Measurements from ENCODE around the gene SERPINA9.

Gene SERPINA9

DNA sequence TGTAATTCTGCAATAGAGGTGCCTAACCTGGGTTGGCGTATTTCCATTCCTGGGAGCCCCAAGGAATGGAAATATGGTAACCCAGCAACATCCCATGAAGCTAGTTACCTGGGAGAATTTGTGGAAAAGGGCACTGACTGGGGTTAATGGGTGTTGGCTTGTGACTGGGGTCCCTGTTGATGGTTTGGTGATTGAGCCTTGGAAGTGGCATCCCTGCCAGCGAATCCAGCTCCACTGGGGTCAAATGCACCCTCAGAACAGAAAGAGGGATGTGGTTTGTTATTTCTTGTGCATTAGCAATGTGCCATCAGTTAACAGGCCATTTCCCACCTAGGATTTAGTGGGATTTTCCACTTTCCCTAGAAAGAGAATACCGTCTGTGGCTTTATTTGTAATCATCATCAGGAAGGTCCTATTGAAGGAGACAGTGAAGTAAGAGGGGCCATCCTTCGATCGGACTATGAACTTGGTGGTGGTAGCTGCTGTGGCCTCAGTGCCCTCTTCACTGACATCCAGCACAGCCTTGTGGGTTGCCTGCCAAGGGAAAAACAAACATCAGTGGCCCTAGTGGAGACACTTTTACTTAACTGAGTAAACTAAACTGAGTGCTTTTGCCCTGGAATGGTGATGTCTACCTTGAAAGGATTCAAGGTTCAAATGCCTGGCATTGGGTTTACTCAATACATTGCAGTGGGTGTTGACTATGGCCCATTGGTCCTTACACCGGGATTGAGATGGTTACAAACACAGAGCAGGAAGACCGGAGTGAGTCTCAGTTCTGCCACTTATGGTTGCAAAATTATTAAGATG, 13.0 kb downstream of the SERPINA9 start:
- no peak for DNase-seq (ENCODE audit: low spot score)

DNA sequence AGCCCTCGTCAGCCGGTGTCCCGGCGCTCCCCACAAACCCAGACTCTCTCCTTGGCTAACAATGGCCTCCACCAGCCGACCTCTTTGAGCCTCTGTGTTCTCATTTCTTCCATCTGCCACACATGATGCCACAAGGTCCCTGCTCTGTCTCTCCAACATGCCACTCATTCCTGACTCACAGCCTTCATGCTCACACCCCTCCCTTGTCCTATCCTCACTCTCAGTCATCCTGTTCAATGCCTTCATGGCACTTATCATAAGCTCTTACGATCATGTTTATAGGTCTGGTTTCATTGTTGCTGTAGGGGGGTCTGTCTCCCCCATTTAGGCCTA, 13.8 kb downstream of the SERPINA9 start:
- no peak for DNase-seq (ENCODE audit: low spot score)

DNA sequence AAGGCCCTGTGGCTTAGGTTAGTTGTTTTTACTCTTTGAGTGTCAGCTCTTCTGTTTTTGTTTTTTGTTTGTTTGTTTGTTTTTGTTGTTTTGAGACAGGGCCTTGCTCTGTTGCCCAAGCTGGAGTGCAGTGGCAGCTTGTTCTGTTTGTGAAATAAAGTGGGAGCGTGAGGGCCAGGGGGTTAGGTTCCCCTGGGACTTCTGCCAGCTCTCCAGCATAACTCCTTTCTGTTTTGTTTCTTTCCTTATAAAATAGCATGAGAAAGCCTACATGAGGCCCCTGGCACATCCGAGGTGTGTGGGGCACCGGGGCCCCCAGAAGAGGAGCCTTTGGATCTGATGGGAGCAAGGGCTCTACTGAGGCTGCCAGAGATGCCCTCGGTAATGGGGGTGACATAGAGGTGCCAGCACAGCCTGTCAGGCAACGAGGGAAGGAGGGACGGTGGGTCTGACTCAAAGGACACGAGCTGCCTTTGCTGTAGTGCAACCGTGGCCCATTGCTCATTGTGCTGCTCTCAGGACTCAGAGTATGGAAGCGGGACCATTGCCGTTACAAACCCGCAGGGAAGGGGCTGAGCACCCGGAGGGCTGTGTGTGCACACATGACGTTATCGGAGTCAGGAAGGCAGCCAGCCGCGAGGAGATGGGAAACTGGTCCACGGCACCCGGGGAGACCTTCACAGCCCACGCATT, 14.3 kb downstream of the SERPINA9 start:
- DNase-seq (ENCODE audit: low spot score): no peak

DNA sequence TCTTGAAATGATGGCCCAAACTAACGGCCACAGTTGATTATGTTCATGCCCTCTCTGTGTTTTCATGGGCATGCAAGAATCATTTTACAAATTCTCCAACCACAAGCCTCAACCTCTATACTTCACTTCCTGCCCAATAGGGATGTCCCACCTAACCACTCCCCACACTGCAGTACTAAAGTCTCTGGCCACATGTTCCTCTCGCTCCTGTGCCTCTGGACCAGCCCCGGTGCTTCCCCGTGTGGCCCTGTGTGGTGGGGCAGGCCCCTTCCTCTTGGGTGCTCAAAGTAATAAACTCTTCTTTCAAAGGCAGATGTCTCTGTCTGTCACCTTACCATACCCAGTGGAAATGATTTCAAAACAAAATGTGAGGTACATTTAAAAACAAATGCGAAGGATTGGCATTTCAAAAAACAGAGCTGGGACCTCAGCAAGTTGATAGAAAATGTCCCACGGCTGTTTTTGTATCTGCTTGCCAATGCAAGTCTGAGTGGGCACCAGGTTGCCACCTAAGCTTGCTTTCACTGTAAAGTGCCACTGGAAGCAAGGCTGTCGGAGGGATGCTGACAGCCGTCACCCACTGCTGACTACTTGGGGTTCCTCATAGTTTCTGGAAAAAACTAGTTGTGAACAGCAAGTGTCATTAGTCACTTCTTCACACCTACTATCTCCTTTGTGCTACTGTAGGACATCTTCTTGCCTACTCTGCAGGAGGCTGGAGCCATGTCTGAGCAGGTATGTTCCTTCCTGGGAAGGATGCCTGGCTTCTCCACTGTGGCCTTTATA, 15.2 kb downstream of the SERPINA9 start:
- no peak for DNase-seq (ENCODE audit: low spot score)

DNA sequence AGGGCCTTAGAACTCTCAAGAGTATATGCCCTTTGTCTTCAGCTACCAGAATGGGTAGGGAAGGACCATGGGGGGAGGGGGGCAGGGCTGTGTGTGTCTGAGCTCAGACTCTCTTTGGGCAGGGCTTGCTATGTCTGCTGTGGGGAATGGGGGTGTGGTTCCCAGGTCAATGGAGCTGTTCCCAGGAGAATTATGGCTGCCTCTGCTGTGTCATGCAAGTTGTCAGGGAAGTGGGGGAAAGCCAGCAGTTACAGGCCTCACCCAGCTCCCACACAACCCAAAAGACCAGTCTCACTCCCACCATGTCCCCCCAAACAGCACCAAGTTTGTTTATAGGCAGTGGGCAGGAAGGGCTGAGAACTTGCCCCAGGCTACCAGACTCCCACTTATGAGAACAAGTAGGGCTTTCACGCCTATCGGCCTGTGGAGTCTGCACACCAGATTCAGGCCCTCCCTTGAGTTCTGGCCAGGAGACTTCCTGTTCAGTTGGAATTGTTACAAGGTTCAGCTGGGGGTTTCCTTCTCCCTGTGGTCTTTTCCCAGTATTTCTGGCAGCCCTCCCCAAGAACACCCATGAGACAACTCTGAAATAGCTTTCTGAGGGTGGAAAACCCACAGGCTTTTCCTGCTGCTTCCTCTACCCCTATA, 17.3 kb downstream of the SERPINA9 start:
- no peak for DNase-seq (ENCODE audit: low spot score)

DNA sequence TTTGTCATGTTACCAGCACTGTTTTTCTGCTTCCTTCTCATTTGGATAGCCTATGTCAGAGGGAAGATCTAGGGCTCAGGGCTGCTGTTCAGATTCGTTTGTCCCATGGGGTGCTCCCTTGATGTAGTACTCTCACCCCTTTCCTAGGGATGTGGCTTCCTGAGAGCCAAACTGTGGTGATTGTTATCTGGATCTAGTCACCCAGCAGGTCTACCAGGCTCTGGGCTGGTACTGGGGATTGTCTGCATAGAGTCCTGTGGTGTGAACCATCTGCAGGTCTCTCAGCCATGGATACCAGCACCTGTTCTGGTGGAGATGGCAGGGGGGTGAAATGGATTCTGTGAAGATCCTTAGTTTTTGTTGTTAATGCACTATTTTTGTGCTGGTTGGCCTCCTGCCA, 17.9 kb downstream of the SERPINA9 start:
- DNase-seq (ENCODE audit: low spot score): no peak

DNA sequence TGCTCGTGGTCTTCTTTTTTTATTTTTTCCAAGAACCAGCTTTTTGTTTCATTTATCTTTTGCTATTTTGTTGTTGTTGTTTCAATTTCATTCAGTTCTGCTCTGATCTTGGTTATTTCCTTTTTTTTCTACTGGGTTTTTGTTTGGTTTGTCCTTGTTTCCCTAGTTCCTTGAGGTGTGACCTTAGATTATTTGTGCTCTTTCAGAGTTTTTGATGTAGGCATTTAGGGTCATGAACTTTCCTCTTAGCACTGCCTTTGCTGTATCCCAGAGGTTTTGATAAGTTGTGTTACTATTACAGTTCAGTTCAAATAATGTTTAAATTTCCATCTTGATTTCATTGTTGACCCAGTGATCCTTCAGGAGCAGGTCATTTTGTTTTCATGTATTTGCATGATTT, 20.1 kb downstream of the SERPINA9 start:
- no peak for DNase-seq (ENCODE audit: low spot score)

DNA sequence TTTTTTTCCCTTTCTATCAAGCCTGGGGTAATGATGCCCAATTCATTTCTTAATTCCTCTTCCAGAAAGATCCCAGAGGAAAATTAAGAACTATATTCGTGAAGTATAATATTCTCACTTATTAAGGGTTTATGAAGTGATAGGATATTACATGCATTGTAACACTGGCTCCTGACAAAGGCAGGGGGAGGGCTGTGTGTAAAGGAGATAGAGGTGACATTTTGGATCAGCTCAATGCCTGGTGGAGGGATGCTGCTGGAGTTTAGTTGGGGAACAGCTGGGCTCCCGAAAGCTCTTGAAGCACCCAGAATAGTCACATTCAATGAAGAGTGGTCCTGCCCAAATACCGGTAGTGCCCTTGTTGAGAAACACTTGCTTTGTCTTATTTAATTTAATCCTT, 24.2 kb downstream of the SERPINA9 start:
- no peak for DNase-seq (ENCODE audit: low spot score)

DNA sequence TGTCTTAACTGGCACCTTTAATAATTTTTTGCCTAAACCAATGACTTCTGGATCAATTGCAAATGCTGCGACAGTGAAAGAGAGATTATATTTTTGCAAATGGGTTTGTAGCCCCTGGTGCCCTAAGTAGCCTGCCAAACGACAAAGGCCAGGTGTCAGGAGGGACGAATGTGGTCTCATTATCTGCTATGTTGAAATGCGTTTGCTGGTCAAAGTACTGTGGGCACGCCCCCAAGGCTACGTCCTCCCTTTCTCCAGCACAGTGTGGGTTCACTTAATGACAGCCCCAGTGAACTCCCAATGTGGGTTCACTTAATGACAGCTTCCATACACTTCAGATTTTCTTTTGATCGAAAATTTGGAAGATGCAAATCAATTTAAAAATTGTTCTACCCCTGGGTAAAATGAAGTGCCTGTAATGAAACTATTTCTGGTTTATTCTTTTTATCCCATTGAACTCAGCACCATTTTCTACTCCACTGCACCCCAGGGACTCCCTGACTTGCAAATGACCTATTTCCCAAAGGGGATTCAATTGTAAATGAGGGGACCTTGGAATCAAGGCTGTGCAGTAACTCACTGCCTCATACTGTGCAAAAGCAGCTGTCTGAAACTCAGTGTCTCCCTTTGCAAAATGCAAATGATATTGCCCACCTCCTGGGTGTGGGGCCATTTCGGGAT, 24.8 kb downstream of the SERPINA9 start:
- DNase-seq (ENCODE audit: low spot score): no peak

DNA sequence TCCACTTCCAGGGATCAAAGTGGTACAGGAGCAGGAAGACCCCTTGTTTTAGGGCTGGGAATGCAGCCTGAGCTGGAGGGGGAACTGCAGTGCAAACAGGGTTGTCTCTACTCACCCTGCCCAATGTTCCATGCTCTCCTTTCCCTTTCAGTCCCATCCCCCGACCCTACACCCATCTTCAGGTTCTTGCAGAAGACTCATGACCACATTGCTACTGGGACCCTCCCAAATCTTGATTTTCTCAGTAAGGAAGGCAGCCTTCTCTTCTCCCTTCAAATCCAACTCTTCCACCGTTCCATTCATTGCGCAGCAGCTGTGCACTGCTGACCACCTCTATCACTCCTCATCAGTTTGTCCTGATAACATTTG, 25.3 kb downstream of the SERPINA9 start:
- DNase-seq (ENCODE audit: low spot score): no peak

DNA sequence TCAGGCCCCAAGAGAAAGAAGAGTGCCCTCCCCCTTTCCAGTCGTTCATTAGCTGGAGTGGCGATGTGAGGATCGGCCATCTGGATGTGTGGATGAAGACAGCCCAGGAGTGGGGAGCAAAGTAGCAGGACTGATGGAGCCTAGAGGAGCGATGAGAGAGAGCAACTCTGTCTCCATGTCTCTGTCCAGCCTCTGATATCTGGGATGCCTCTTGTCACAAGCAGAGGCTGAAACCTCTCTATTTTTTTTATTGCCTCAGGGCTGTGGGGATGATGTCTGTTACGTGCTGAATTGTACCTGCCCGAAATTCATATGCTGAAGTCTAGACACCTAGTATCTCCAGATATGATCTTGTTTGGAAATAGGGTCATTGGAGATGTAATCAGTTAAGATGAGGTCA, 26.1 kb downstream of the SERPINA9 start:
- DNase-seq (ENCODE audit: low spot score): no peak

DNA sequence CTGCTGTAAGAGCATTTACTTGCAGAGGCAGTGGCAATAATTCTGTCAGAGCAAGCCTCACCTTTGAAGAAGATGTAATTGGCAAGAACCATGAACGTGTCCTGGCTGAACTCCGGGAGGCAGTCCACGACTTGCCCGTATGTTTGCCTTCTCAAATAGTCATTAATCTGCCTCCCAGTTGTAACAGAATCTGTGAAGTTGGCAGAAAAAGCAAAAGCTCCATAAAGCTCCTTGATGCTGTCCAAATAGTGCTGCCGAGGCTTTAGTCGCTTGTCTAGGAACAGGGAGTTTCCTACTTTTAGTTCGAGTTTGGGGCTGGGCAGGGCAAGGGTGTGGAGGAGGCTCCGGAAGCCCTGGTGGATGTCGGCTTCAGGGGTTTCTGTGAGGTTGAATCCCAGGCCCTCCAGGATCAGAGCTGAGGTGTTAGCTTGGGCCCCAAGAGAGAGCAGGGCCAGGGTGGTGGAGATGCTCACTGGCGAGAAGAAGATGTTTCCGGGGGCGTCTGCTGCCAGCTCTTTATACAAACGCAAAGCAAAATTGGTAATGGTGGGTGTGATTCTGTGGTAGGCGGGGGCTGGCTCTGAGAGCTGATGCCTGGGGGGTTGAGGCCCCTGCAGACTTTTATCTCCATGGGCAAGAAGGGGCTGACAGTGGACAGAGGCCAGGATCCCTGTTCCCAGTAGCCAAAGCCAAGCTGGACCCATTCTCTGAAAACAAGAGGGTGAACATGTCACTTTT, 27.8 kb downstream of the SERPINA9 start:
- no peak for DNase-seq (ENCODE audit: low spot score)

DNA sequence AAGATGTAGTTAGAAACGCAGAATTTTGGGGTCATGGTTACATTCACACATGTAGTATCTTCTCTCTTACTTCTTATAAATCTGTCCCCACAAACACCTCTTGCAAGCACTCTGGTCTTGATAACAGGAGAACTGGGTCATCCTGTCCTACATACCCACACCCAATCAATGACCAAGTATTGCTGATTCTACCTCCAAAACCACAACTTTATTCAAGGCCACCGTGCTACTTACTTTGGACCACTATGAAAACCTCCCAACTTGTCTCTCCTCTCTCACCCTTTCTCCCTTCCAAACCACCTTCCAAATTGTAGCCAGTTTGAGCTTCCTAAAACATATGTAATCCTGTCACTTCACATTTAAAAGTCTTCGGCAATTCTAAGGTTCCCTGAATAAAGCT, 28.8 kb downstream of the SERPINA9 start:
- DNase-seq (ENCODE audit: low spot score): no peak

DNA sequence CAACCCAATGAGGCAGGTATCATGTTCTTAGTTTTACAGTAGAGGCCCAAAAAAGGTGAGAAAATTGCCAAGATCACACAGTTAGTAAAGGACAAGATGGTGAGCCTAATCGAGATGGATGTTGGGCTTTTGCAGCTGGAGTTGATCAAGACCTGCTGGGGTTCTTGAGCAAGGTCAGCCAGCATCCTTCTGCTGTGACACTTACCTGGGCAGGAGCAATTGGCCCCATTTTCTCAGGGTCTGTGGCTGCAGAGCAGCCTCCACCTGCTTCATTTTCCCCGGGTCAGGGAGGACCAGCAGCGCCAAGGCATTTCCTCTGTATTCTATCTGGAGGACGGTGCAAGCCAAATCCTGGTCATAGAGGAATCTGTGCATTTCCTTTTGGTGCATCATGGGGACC, 29.9 kb downstream of the SERPINA9 start:
- DNase-seq (ENCODE audit: low spot score): no peak

DNA sequence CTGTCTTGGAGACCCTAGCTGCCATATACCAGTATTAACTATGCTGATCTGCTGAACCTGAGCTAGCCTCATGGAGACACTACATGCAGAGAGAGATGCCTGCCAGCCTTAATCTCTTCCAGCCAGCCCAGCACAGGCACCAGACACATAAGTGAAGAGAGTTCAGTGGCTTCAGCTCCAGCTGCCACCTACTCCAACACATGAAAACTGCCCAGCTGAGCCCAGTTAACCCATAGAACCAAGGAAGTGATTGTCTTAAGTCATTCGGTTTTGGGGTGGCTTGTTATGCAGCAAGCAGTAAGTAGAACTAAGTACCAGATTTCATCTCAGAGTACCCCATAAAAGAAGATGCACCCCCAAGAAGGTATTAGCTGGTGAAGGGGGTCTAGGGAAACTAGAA, 31.0 kb downstream of the SERPINA9 start:
- no peak for DNase-seq (ENCODE audit: low spot score)

DNA sequence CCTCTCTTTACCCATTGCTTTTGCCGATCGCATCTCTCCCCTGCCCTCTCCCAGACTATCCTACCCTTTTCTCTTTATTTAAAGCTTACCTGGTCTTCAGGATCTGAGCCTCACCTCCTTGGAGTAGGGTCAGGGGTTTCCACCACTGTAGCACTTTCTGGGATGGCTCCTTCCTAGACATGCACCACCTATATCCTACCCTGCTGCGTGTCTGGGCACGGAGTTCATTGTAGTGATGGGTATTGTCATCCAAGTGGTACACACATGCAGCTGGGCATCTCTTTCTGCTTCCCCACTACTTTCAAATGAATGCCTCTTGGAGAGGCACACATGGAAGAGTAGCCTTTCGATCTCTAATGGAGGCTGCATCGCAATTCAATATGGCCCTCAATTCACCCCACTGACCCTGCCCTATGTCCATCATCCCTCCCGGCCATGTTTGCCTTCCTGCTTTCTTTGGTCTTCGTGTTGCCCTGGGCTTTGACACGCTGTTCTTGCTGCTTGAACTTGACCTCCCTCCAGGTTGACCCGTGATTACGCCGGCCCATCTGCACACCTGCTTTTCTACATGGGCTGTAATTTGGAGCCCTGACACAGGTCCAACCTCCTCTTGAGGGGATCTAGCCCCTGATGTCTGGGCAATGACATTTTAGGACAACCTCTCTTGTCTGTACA, 34.3 kb downstream of the SERPINA9 start:
- no peak for DNase-seq (ENCODE audit: low spot score)

DNA sequence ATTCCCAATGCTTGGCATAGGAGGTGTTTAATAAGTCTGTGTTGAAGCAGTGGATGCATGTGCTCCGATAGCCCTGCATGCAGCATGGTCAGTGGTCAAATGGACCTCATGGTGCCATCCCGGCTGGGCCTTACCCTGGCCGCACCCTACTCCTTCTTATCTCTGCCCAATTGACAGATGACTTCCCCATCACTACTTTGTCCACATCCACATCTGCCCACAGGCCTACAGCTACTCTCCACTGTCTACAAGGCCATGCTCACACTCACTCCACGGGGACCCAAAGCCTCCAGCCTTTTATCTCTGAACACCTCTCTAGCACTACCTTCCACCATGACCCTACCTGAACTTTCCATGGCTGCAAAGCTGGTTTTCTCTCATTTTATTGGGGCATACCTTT, 34.9 kb downstream of the SERPINA9 start:
- DNase-seq (ENCODE audit: low spot score): no peak

DNA sequence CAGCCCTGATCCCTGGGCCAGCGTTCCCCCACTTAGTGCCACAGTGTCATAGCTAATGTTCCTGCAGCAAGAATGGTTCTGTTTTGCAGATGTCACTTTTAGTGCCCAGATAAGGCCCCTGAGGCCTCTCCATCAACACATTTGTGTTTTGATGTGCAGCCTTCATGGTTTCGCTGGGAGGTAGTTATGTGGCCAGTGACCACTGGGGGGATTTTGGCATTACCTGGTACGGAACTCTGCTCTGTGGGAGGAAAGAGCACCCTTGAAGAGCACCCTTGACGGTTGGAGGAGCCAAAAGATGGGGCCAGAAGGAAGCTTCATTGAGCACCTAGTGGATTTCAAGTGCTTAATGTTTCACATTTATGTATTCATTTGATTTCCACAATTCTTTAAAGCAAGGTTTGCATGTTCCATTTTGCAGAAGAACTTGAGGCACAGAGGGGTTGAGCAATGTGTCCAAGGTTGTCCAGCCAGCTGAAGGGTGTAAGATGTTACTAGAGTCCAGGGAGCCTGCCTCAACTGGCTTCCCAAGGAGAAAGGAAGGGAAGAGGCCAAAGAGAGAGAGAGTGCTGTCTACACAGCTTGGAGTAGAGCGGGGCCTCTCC, 36.4 kb downstream of the SERPINA9 start:
- no peak for DNase-seq (ENCODE audit: low spot score)

DNA sequence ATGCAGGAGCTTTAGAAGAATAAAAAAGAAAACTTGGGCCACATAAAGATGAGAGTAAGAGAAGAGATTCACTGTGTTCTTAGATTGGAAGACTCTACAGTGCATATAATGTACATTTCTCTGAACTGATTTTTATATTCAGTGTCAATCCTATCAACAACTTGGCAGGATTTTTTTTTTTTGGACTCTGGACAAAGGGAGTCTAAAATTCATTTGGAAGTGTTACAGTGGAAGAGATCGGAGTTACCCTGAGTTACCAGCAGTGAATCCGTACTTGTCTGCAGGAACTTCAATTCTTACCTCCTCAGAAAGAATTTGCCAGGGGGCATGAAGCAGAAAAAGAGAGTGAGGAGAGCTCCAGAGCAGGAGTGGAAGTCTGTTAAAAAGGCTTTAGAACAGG, 47.4 kb downstream of the SERPINA9 start:
- no peak for DNase-seq (ENCODE audit: low spot score)

DNA sequence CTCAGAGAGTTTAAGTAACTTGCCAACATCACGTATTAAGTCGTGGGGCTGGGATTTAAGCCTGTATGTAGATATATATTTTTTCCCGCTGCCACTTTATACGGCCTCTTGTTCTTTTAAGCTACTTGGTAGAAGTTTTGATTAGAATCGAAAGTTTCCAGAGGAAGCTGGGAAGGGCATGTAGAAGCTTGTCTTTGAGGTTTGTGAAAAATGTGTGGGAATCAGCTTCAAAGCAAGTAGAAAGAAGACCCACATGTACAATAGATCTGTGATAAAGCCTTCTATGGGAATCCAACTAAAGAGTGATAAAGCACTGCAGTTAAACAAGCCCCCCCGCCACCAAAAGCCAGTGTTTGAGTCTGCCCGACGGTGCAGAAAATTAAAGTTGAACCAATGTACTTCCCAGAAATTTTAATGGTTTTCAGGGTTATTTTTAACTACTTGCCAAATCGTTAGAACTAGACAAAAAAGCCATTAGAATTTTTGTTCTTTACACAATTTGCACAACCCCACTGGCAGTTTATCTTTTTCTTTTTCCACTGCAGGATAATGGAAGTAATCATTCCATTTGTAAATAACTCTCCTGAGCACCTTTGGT, 48.9 kb downstream of the SERPINA9 start:
- no peak for DNase-seq (ENCODE audit: low spot score)
